Stimulated activated CD4-positive, alpha-beta T cell treated with anti-CD3 and anti-CD28 coated beads, TNF-alpha, amount 100 ng/mL, for 48 hours (primary cell): ENCODE measurements around the gene TCAF1.

Source experiments
- DNase-seq, 3 donors: peaks; one replicate each; pipeline ENCODE4 v3.0.0-alpha.2; 2020; ENCODE audit warnings: low read depth in 3 of 3

The TCAF1 gene, protein sequence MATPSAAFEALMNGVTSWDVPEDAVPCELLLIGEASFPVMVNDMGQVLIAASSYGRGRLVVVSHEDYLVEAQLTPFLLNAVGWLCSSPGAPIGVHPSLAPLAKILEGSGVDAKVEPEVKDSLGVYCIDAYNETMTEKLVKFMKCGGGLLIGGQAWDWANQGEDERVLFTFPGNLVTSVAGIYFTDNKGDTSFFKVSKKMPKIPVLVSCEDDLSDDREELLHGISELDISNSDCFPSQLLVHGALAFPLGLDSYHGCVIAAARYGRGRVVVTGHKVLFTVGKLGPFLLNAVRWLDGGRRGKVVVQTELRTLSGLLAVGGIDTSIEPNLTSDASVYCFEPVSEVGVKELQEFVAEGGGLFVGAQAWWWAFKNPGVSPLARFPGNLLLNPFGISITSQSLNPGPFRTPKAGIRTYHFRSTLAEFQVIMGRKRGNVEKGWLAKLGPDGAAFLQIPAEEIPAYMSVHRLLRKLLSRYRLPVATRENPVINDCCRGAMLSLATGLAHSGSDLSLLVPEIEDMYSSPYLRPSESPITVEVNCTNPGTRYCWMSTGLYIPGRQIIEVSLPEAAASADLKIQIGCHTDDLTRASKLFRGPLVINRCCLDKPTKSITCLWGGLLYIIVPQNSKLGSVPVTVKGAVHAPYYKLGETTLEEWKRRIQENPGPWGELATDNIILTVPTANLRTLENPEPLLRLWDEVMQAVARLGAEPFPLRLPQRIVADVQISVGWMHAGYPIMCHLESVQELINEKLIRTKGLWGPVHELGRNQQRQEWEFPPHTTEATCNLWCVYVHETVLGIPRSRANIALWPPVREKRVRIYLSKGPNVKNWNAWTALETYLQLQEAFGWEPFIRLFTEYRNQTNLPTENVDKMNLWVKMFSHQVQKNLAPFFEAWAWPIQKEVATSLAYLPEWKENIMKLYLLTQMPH

GRCh38 chr7:143901668-143902331, at the start of gene TCAF1:
Gene TCAF1 (minus strand): TSS chr7:143902176. CDS start chr7:143876608, 25,568 bp downstream.
- DNase-seq = peak; percentile 78 to 96 (median 79)

DNA sequence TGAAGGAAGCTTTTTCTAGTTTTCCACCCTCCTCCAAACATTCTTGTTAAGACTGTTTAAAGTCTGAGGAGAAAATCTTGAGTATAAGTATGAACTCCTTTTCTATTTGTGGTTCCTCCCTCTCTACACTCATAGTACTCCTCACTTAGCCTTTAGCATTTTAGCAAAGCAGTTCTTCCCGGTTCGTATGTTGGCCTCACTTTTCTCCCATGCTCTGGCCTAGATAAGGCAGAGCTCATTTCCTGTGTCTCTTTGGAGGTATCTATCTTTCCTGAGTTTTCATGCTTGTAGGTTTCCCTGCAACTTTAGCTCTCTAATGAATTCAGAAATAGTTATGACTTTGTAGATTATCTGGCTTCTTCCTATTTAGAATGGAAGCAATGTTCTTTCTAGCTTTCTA, 46.8 kb upstream of the TCAF1 start:
- DNase-seq = no peak

DNA sequence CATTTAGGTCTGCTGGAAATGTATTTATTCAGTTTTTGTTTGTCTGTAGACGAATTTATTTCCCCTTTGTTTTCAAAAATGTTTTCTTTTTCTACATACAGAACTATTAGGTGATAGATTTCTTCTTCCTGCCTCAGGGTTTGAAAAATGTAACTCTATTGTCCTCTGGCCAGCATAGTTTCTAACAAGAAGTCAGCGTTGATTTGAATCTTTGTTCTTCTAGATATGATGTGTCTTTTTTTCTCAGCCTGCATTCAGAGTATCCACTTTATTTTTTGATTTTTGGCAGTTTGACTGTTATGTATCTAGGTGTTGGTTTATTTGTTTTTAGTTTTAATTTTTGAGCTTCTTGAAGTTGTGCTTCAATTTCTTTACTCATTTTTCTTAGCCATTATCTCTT, 45.1 kb upstream of the TCAF1 start:
- no peak for DNase-seq

DNA sequence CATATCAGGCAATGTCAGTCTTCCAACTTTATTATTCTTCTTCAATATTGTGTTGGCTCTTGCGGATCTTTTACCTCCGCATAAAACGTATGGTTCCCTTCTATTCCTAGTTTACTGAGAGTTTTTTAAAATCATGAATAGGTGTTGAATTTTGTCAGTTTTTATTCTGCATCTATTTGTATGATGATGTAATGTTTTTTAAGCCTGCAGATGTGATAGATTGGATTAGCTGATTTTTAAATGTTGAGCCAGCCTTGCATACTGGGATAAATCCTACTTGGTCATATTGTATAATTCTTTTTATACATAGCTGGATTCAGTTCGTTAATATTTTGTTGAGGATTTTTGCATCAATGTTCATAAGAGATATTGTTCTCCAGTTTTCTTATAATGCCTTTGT, 43.4 kb upstream of the TCAF1 start:
- DNase-seq = no peak

DNA sequence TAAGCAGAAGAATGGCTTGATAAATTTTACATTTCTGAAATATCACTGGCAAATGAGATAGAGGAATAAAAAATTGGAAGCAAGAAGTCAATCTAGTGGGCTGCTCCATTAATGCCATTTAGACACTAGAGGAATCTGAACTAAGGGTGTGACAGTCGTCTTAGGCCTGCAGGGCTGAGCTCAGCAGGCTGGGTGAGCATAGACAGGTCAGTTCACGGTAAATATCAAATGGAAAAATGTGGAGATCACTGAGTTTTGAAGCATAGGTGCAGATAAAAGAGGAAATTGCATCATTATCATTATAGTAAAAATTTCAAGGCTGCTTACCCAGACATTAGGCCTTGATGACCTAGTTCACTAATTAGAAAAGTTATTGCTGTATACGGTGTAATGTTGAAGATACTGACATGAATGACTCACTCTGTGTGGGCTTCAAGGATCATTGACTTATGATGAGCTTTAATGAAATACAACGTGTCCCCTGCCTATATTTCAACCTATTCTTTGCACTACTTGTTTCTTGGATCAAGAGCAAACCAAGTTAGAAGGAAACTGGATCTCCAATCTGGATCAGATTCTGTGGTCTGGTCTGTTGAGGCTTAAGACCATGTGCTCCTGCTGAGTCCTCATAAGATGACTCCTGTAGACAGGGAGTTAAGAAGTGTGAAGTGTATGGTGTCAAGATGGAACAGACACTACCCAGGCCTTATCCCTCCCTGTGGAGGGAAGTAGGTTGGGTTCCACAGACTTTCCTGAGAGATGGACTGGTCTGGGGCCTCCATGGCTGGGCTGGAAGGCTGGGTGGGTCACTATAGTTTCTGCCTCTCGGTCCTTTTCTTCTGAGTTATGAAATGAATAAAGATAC, 36.6 kb upstream of the TCAF1 start:
- DNase-seq = no peak

DNA sequence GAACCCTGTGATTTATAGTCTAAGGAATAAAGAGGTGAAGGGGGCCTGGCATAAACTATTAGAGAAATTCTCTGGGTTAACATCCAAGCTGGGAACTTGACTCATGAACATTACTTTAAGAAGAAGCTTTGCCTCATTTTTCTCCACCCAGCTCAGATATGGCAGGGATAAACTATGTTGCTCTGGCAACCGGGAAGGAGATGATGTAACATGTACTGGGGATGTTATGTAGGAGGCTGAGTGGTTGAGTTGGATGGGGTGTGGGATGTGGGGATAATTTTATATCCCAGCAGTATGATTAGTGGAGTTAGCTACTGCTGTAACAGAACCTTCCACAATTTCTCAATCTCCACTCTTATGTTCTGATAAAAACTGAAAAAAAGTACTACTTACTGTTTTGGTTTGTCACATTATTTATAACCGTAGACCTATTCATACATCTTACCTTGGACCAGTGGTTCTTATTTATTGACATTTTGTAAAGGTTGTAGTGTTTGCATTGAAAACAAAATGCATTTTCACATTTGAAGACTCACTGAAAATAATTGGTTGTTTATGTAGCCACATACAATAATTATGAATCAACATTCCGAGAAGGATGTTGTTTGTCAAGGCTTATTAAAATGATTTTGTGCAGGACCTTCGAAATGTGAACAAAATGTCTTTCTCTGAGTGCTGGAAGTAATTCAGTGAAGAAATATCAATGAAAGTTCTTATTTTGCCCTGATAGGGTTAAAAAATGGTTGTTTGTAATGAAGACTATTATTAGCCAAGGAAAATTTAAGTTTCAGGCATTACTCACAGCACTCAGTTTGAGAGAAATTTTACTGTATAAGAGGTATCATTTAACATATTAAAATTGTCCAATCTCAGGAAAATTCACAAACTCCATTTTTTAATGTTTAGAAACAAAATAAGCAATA, 34.4 kb upstream of the TCAF1 start:
- no peak for DNase-seq

DNA sequence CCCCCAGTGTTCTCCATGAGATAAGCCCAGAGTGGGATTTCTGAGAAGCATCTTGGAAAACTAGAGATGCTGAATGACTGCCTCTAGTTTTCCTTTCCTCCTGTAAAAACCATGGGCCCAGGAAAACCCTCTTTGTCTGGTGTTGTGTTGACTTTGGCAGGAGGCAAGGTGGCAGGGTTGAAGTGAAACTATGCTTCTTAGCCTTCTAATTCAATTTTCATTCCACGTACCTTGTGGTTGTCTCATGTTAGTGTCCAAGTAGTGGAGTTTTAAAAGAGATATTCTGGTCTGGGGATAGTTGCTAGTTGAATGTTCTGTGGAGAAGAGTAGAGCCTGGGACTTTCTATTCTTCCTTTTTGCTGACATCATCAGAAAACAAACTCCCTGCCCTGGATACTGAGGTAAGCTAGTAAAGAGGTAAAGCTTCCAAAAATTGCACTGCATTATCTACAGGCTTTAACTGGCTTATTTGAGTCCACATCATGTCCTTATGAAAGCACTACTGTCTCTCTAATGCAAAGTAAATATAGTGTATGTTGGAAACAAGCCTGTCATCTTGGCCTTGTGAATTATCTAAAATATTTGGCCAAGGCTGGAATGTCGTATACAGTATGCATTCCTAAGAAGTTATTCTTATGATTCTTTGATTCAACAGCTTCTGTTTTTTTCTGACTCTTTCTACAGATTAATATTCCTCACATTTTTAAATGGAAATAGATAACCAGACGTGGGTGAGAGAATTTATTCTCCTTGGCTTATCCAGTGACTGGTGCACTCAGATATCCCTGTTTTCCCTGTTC, 32.8 kb upstream of the TCAF1 start, which contains the start of gene OR2F2:
Gene OR2F2, plus strand, starts transcription at position 708 of the 800 bp plus-strand sequence. Its CDS starts 0 bp downstream, at position 708.
- no peak for DNase-seq

GRCh38 chr7:143931739-143932138, 29.8 kb upstream of the TCAF1 start:
- DNase-seq = no peak

- DNase-seq = peak in 1 of 3 donors; percentile 17
Observed at GRCh38 chr7:143929224-143929920, 27.4 kb upstream of the TCAF1 start.

DNA sequence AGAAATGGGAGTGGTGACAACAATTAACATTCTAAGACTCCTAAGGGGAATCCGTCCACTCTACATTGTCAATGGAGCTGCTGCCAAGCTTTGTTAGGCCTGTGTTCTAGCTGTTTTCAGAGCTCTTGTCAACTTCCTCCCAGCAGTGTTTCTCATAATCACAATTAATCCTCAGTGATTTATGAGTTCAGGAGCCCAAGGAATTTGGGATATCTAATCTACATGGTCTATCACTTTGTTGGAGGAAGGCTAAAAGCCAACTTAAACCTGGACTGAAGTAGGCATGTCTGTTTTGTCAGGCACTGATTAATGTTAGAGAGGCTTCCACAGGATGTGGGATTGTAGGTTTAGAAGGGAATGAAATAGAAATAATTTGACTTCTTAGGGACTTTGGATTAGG, 22.9 kb upstream of the TCAF1 start:
- DNase-seq = no peak

- no peak for DNase-seq
Observed at GRCh38 chr7:143914938-143915652, 13.1 kb upstream of the TCAF1 start.

DNA sequence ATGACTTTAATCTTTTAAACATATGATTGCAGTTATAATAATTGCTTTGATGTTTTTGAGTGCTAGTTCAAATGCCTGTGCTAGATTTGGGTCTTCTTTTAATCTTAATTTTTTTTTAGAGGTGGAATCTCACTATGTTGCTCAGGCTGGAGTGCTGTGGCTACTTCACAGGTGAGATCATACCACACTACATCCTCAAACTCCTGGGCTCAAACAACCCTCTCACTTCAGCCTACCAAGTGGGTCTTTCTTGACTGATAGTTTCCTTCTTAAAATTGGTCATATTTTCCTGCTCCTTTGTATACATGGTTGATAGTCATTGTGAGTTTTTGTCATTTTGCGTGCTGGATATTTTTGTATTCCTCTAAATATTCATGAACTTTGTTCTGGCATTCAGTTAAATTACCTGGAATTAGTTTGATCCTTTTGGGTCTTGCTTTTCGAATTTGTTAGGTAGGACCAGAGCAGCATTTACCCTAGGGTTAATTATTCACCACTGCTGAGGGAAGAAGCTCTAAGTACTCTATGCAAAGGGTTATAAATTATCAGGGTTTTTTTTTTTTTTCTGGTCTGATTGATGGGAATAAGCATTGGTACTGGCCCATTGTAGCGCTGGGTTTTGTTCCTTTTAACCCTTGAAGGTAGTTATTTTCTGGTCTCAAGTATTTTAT, 12.1 kb upstream of the TCAF1 start:
- DNase-seq = no peak

GRCh38 chr7:143910473-143911248, 8.7 kb upstream of the TCAF1 start:
- DNase-seq = no peak

DNA sequence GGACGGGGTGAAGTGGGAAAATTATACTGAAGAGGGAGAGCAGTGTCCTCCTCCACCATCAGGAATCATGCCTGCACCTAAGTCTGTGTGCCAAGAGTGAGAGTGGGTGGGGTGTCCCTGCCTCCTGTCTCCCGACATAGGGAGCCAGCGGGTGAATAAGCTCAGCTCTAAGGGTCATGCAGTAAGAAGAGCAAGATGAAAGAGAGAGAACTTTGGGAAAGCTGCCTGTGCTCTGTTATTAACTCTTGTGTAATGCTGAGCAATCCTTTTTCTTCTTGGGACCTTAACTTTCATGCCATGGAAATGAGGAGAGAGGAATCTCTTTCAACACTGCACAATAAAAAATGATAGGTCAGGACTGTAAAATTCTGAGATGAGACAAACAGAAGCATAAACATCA, 7.9 kb upstream of the TCAF1 start:
- no peak for DNase-seq

DNA sequence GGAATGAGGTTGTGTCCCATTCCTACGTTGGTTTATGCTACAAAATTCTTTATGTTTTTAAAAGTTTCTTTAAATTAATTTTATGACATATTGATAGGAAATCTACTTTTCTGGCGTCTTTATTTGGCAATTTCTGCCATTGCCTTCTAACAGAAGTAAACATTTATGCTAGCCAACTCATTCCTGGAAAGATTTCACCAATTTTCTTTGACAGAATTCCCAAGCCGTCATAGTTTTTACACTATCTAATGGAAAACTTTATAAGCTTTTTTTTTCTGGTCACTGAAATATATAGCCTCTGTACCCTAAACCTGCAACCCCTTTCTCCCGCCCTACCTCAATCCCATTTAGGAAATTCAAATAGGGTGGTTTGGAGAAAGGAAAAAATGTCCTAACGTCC, 6.1 kb upstream of the TCAF1 start:
- DNase-seq = no peak

DNA sequence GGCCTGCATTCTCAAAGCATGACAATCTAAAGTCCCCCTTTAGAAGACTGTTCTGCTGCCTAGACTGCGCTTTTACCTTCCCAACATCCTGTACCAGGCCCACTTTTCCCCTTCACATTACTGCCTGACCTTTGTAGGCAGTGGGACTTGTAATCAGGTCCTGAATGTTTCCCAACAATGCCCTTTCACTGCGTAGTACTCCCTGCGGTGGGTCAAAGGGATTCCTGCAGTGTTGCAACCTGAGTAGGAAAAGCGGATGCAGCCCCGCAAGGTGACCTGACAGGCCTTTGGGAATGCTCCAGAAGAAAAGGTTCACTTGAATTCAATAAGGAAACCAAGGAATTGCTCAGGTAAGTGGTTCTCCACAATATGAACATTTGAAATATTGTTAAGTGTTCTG, 4.9 kb upstream of the TCAF1 start:
- no peak for DNase-seq

GRCh38 chr7:143906151-143906550, 4.2 kb upstream of the TCAF1 start:
- no peak for DNase-seq
